ENCODE results near the gene KSR2. TPM values are rescaled to one million over a fixed set of nuclear protein-coding genes. Genes with fewer than 3 reads are reported as not detected.
"Not testable (repeated sequence)": the region's sequence is repeated elsewhere in the genome, so short reads cannot be mapped to it uniquely, and the experiment has no call there.

The KSR2 gene
- total RNA-seq, 2 donors from 2014 or later = 0.17 to 0.21 TPM

DNA sequence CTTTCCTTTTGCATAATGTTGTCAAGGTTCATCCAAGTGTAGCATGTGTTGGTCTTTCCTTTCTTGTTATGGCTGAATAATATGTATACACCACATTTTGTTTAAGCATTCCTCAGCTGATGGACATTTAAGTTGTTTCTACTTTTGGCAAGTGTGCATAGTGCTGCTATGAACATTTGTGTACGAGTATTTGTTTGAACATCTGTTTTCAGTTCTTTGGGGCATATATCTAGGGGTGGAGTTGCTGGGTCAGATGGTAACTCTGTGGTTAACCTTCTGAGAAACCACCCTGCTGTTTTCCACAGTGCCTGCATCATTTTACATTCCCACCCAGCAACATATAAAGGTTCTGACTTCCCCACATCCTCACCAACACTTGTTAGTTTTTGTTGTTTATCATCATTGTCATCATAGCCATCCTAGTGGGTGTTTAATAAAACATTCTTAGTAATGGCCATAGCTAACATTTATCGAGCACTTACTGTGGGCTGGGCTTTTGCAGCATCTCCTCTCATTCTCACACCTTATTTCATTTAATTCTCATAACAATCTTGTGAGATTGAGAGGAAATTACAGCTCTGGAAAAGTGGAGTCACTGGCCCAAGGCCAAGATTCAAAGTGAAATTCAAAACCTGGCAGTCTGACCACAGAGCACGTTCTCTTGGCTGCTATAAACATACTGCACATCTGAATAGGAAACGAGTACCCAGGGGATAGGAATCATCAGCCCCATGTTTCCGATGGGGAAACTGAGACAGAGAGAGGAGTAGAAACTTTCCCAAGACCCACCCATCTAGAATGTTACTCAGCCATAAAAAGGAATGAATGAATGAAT lies 193.6 kb downstream of the KSR2 start:
- no peak overlapping the region for H3K27ac Mint-ChIP-seq
- H3K9me3 Mint-ChIP-seq = peaks cover 0 to 3% of the 10 kb centered on the region in 2 donors
- no peaks in the 10 kb centered on the region for H3K36me3 Mint-ChIP-seq (ENCODE audit: insufficient read depth in 2 of 2)
- peak in 1 of 2 donors; percentile 30 for ATAC-seq (replicated peaks in 1 of 2)
- DNase-seq = no peak
- H3K4me1 Mint-ChIP-seq (ENCODE audit: low read depth) = no peaks in the 10 kb centered on the region
- H3K27me3 Mint-ChIP-seq (ENCODE audit: low read depth) = no peaks in the 10 kb centered on the region
- H3K4me3 Mint-ChIP-seq = no peak overlapping the region

DNA sequence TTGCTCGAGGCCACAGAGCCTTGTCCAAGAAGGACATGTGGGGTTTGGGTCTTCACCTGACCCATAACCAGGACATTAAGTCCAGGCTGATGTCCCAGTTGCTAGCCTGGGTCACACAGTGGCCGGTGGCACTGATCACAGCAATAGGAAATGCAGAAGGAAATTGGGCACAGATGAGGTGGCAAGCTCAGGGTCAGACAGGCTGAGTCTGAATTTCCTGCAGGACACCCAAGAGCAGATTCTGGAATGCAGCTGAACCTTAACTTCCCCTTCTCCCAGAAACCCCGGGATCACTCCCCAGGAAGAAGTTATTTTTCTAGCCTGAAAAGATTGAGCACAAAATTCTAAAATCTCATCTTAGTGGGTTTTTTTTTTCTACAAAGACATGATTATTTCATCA lies 199.9 kb downstream of the KSR2 start:
- DNase-seq = no peak
- peaks cover 0 to 6% of the 10 kb centered on the region in 2 donors for H3K36me3 Mint-ChIP-seq (ENCODE audit: insufficient read depth in 2 of 2)
- H3K4me1 Mint-ChIP-seq (ENCODE audit: low read depth) = no peaks in the 10 kb centered on the region
- no peaks in the 10 kb centered on the region for H3K27me3 Mint-ChIP-seq (ENCODE audit: low read depth)
- no peak overlapping the region for H3K27ac Mint-ChIP-seq
- ATAC-seq (replicated peaks in 1 of 2) = no peak
- peaks cover 3 to 6% of the 10 kb centered on the region in 2 donors for H3K9me3 Mint-ChIP-seq
- no peak overlapping the region for H3K4me3 Mint-ChIP-seq

DNA sequence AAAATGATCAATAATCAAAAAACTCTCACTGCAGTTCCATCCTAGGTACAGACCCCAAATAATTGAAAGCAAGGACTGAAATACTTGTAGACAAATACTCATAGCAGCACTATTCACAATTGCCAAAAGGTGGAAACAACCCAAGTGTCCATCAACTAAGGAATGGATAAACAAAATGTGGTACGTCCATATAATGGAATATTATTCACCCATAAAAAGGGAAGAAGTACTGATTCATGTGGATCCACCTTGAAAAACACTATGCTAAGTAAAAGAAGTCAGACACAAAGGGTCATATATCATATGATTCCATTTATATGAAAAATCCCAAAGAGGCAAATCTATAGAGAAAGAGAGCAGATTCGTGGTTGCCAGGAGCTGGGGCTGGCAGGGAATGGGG lies 202.8 kb downstream of the KSR2 start:
- Mint-ChIP-seq H3K9me3 (peaks cover 6 to 8% of the 10 kb centered on the region in 2 donors), H3K27ac (no peak overlapping the region), H3K27me3 (ENCODE audit: low read depth) (no peaks in the 10 kb centered on the region), H3K4me1 (ENCODE audit: low read depth) (no peaks in the 10 kb centered on the region), H3K36me3 (ENCODE audit: insufficient read depth in 2 of 2) (peaks cover 2 to 6% of the 10 kb centered on the region in 2 donors), H3K4me3 (no peak overlapping the region)
- DNase-seq = no peak
- ATAC-seq (replicated peaks in 1 of 2) = no peak

DNA sequence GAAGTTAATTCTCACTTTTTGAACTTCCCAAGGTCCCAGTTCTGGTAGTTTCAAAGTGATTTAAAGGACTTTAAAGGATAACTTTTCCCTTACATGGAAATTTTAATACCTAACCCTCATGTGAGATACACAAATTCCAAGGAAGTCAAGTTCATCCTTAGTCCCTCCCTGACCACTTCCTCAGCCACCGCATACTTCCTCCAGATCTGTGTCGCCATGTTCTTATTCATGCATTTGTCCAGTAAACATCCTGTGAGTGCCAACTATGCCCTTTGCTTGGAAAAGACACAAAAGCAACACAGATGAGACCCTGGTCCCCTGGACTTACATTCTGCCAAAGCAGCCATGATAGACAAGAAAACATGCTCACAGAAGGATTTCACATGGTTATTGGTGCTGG lies 206.6 kb downstream of the KSR2 start:
- Mint-ChIP-seq H3K9me3 (peaks cover 8 to 11% of the 10 kb centered on the region in 2 donors), H3K4me3 (no peak overlapping the region), H3K36me3 (ENCODE audit: insufficient read depth in 2 of 2) (peaks cover 2 to 6% of the 10 kb centered on the region in 2 donors), H3K4me1 (ENCODE audit: low read depth) (no peaks in the 10 kb centered on the region), H3K27me3 (ENCODE audit: low read depth) (no peaks in the 10 kb centered on the region), H3K27ac (no peak overlapping the region)
- DNase-seq (no peak), ATAC-seq (replicated peaks in 1 of 2) (no peak)

DNA sequence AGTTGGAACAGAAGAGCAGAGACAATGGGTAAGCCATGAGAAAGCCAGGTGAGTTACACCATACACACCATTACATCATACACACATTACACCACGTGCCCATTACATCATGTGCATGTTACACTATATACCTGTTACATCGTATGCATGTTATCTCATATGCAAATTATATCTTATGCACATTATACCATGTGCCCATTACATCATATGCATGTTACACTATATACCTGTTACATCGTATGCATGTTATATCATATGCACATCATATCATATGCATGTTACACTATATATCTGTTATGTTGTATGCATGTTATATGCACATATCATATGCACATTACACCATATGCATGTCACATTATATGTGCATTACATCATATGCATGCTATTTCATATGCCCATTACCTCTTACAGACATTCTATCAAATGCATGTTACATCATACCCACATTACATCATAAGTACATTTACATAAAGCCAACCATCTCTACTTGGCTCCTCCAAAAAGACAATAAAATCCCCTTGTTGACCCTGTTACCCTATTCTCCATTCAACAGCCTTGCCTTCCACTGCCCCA lies 207.2 kb downstream of the KSR2 start:
- no peak for ATAC-seq (replicated peaks in 1 of 2)
- Mint-ChIP-seq H3K9me3 (peaks cover 8 to 11% of the 10 kb centered on the region in 2 donors), H3K4me3 (no peak overlapping the region), H3K4me1 (ENCODE audit: low read depth) (no peaks in the 10 kb centered on the region), H3K36me3 (ENCODE audit: insufficient read depth in 2 of 2) (peaks cover 2 to 6% of the 10 kb centered on the region in 2 donors), H3K27me3 (ENCODE audit: low read depth) (no peaks in the 10 kb centered on the region), H3K27ac (no peak overlapping the region)
- DNase-seq = no peak

DNA sequence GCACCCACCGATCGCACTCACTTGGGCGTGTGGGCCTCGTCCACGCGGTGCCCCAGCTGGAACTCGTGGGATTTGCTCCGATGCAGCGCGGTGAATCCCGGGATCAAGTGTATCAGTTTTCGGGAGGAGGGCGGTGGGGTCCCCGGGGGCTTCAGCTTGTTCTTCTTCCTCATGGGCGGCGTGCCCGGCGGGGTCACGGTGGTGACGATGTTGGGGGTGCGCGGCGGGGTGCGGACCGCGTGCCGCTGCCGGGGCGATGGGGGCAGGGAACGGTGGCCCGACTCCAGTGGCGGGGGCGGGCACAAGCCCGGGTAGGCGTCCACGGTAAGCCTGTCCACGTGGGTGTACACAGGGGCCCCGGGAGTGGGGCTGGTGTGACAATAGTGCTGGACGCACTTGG lies 207.8 kb downstream of the KSR2 start:
- no peaks in the 10 kb centered on the region for H3K4me1 Mint-ChIP-seq (ENCODE audit: low read depth)
- H3K36me3 Mint-ChIP-seq (ENCODE audit: insufficient read depth in 2 of 2) = peaks cover under 1 to 2% of the 10 kb centered on the region in 2 donors
- no peak for DNase-seq
- no peak overlapping the region for H3K4me3 Mint-ChIP-seq
- H3K27me3 Mint-ChIP-seq (ENCODE audit: low read depth) = no peaks in the 10 kb centered on the region
- peaks cover 2 to 8% of the 10 kb centered on the region in 2 donors for H3K9me3 Mint-ChIP-seq
- no peak for ATAC-seq (replicated peaks in 1 of 2)
- H3K27ac Mint-ChIP-seq = no peak overlapping the region

DNA sequence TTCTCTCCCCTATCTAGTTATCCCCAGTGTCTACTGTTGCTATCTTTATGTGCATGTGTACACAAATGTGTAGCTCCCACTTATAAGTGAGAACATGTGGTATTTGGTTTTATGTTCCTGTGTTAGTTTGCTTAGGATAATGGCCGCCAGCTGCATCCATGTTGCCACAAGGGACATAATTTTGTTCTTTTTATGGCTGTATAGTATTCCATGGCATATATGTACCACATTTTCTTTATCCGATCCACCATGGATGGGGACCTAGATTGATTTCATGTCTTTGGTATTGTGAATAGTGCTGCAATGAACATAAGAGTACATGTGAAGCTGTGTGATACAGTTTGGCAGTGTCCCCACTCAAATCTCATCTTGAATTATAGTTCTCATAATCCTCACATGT lies 218.1 kb downstream of the KSR2 start:
- no peaks in the 10 kb centered on the region for H3K27me3 Mint-ChIP-seq (ENCODE audit: low read depth)
- H3K9me3 Mint-ChIP-seq = peaks cover 0 to 8% of the 10 kb centered on the region in 2 donors
- no peak overlapping the region for H3K4me3 Mint-ChIP-seq
- ATAC-seq (replicated peaks in 1 of 2) = no peak
- no peaks in the 10 kb centered on the region for H3K4me1 Mint-ChIP-seq (ENCODE audit: low read depth)
- no peaks in the 10 kb centered on the region for H3K36me3 Mint-ChIP-seq (ENCODE audit: insufficient read depth in 2 of 2)
- DNase-seq = no peak
- H3K27ac Mint-ChIP-seq = no peak overlapping the region

DNA sequence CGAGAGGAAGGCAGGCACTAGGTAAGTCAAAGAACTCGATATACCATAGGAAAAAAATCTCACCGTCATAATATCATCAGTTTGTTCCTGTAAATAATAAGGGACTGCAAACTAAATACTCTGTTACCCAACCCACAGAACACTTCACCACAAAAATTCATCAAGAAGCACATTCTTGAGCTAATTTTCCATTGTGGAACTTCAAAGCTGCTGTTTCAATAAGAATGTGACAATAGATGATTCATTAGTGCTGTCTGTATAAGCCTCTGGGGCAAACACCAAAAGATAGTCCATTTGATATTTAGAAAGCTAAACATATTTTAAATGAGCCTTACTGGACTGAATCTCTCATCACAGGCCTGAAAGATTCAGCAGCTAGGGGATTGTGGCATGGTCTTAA lies 219.4 kb downstream of the KSR2 start:
- DNase-seq (no peak), ATAC-seq (replicated peaks in 1 of 2) (no peak)
- Mint-ChIP-seq H3K27ac (no peak overlapping the region), H3K27me3 (ENCODE audit: low read depth) (no peaks in the 10 kb centered on the region), H3K4me1 (ENCODE audit: low read depth) (no peaks in the 10 kb centered on the region), H3K9me3 (peaks cover 0 to 10% of the 10 kb centered on the region in 2 donors), H3K4me3 (no peak overlapping the region), H3K36me3 (ENCODE audit: insufficient read depth in 2 of 2) (no peaks in the 10 kb centered on the region)

DNA sequence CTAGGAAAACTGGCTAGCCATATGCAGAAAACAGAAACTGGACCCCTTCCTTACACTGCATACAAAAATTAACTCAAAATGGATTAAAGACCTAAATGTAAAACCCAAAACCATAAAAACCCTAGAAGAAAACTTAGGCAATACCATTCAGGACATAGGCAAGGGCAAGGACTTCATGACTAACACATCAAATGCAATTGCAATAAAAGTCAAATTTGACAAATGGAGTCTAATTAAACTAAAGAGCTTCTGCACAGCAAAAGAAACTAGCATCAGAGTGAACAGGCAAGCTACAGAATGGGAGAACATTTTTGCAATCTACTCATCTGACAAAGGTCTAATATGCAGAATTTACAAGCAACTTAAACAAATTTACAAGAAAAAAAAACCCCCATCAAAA lies 222.4 kb downstream of the KSR2 start:
- not testable (repeated sequence) for H3K27ac Mint-ChIP-seq; H3K9me3 Mint-ChIP-seq; H3K27me3 Mint-ChIP-seq (ENCODE audit: low read depth)

DNA sequence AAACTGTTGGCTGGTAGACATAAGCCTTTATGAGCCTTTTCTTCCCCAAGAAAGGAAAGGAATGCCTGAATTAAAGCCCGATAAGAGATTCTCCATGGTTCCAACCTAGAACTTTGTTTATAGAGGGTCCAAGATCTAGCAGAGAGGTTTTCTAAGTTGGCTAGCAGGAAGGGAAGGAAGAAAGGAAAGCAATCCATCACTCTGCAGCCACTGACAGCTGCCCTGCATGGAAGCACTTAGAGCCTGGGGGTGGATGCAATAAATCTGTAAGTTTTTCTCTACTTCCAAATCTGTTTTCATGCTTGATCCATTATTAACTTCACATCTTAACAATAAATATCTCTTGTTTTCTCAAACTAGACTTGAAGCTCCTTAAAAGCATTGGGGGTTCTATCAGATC lies 224.4 kb downstream of the KSR2 start:
- no peaks in the 10 kb centered on the region for H3K27me3 Mint-ChIP-seq (ENCODE audit: low read depth)
- DNase-seq = no peak
- H3K36me3 Mint-ChIP-seq (ENCODE audit: insufficient read depth in 2 of 2) = no peaks in the 10 kb centered on the region
- H3K9me3 Mint-ChIP-seq = peaks cover 5% of the 10 kb centered on the region in 2 donors
- H3K4me3 Mint-ChIP-seq = no peak overlapping the region
- no peak for ATAC-seq (replicated peaks in 1 of 2)
- H3K27ac Mint-ChIP-seq = no peak overlapping the region
- no peaks in the 10 kb centered on the region for H3K4me1 Mint-ChIP-seq (ENCODE audit: low read depth)

More for the DNA sequence above, 222.4 kb downstream of the KSR2 start:
- not testable (repeated sequence) for H3K36me3 Mint-ChIP-seq (ENCODE audit: insufficient read depth in 2 of 2); H3K4me1 Mint-ChIP-seq (ENCODE audit: low read depth); H3K4me3 Mint-ChIP-seq; ATAC-seq (replicated peaks in 1 of 2); DNase-seq

DNA sequence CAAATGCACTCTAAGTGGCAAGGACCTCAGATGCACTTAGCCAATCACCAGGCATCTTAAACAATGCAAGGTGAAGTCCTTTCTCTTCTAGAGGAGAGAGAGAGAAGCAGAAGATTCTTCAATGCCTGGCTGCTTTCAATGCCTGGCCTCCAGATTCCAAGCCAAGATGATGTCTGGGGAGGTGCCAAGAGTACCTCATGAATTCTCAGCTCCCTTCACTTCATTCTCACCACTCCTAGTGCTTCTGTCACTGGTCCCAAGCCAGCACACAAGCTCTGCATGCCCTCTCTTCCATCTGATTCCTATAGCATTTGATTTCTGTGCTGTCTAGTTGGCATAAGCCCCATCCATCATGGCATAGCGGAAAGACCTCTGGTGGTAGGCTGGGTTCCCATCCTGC lies 225.0 kb downstream of the KSR2 start:
- ATAC-seq (replicated peaks in 1 of 2) = no peak
- Mint-ChIP-seq H3K4me3 (no peak overlapping the region), H3K4me1 (ENCODE audit: low read depth) (no peaks in the 10 kb centered on the region), H3K36me3 (ENCODE audit: insufficient read depth in 2 of 2) (no peaks in the 10 kb centered on the region), H3K9me3 (peaks cover 5% of the 10 kb centered on the region in 2 donors), H3K27ac (no peak overlapping the region), H3K27me3 (ENCODE audit: low read depth) (no peaks in the 10 kb centered on the region)
- no peak for DNase-seq

DNA sequence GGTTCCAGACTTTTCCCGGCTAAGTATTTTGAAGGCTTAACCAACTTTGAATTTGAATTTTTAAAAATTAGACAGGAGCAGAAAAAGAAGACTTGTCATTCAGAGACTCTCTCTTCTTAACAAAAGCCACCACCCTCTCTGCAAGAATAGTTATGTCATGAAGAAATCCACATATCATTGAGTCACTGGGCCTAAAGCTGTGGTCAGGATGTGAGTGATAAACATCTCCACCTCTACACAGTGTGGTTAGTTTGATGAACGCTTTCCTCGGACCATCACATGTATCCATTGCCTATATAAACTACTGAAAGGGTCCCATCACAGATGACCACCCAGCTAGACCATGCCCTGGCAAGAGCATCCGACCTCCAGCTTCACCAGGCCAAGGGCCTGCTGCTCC lies 226.1 kb downstream of the KSR2 start:
- H3K4me1 Mint-ChIP-seq (ENCODE audit: low read depth) = no peaks in the 10 kb centered on the region
- no peak overlapping the region for H3K27ac Mint-ChIP-seq
- H3K4me3 Mint-ChIP-seq = no peak overlapping the region
- no peak for DNase-seq
- H3K36me3 Mint-ChIP-seq (ENCODE audit: insufficient read depth in 2 of 2) = no peaks in the 10 kb centered on the region
- no peak for ATAC-seq (replicated peaks in 1 of 2)
- peaks cover 5% of the 10 kb centered on the region in 2 donors for H3K9me3 Mint-ChIP-seq
- H3K27me3 Mint-ChIP-seq (ENCODE audit: low read depth) = no peaks in the 10 kb centered on the region

DNA sequence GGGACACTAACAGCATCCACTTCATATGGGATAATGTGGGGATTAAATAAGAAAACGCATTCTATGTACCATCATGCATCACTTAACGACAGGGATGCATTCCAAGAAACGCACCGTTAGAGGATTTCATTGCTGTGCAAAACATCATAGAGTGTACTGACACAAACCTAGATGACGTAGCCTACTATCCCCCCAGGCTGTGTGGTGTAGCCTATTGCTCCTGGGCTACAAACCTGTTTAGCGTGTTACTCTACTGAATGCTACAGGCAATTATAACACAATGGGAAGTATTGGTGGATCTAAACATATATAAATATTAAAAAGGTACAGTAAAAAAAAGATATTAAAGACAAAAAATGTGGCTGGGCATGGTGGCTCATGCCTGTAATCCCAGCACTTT lies 230.6 kb downstream of the KSR2 start:
- Mint-ChIP-seq H3K27me3 (ENCODE audit: low read depth) (no peaks in the 10 kb centered on the region), H3K27ac (no peak overlapping the region), H3K36me3 (ENCODE audit: insufficient read depth in 2 of 2) (no peaks in the 10 kb centered on the region), H3K9me3 (peaks cover 1 to 4% of the 10 kb centered on the region in 2 donors), H3K4me1 (ENCODE audit: low read depth) (no peaks in the 10 kb centered on the region), H3K4me3 (no peak overlapping the region)
- DNase-seq = no peak
- ATAC-seq (replicated peaks in 1 of 2) = no peak

DNA sequence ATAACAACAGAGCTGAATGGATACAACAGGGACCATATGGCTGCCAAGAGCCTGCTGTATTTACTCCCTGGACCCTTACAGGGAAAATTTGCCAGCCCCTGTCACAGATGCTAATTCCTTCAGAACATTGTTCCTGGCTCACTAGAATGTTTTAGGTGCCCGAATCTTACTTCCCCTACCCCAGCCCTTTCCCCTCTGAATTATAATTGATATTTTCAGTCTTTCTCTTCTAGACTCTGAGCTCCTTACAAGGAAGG lies 235.3 kb downstream of the KSR2 start:
- no peak overlapping the region for H3K27ac Mint-ChIP-seq
- ATAC-seq (replicated peaks in 1 of 2) = no peak
- H3K4me3 Mint-ChIP-seq = no peak overlapping the region
- no peaks in the 10 kb centered on the region for H3K9me3 Mint-ChIP-seq
- H3K4me1 Mint-ChIP-seq (ENCODE audit: low read depth) = no peaks in the 10 kb centered on the region
- H3K36me3 Mint-ChIP-seq (ENCODE audit: insufficient read depth in 2 of 2) = no peaks in the 10 kb centered on the region
- H3K27me3 Mint-ChIP-seq (ENCODE audit: low read depth) = no peaks in the 10 kb centered on the region
- DNase-seq = no peak
